Measurements from ENCODE around the gene HPS1.

The HPS1 gene

GRCh38 chr10:98446661-98447221 is at the start of gene HPS1:
Gene HPS1 (minus strand): TSS chr10:98446935. CDS start chr10:98443240, 3,695 bp downstream.
- in situ Hi-C loops (cut with HindIII; ENCODE audit: low sequenced_read_pairs) = no loop called here

DNA sequence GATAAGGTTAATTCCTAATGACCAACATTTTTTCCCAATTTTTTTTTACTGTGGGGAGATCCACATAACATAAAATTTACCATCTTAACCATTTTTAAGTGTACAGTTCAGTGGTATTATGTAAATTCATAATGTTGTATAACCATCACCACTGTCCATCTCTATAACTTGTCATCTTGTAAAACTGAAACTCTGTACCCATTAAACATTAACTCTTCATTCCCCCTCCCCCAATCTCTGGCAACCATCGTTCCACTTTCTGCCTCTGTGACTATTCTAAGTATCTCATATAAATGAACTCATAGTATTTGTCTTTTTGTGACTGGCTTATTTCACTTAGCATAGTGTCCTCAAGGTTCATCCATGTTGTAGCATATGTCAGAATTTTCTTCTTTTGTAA is 46.0 kb upstream of the HPS1 start:
- in situ Hi-C loops (cut with HindIII; ENCODE audit: low sequenced_read_pairs) = no loop called here

DNA sequence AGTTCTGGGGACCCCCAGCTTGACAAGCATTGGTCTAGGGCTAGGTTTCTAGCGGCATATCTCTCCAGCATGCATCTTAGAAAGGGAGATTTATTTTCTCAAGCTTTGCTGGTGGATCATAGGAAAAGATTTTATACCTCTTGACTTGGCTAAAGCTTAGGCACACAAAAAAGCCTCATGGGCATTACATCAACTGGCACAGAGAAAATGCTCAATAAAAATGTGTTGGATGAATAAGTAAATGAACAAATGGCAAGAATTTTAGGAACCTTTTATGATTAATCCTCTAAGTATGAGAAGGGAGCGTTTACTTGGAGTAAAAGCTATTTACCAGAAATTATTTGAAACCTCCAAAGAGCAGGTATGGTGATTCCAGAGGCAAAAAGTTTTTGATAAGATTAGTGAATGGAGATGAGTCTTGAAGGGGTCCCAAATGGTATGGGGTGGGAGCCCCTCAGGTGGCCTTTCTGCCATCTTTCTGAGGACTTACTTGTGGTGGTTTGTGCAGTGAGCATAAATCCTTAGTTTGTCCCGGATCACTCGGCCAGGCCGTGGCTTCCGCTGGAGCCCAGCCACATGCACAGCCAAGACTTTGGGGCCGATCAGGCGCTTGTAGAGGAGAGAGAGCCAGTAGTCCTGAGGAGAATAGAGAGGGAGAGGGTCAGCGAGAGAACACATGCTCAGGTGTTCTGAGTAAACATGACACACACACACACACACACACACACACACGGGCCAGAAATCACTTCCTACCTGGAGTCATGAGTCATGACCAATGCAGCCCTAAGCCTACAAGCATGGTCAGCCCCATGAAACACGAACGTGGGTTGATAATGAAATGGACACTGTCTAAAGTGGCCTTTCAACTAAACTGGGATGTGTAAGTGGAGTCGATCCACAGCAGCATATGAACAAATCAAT is 43.1 kb upstream of the HPS1 start:
- in situ Hi-C loops (cut with HindIII; ENCODE audit: low sequenced_read_pairs) = no loop called here

DNA sequence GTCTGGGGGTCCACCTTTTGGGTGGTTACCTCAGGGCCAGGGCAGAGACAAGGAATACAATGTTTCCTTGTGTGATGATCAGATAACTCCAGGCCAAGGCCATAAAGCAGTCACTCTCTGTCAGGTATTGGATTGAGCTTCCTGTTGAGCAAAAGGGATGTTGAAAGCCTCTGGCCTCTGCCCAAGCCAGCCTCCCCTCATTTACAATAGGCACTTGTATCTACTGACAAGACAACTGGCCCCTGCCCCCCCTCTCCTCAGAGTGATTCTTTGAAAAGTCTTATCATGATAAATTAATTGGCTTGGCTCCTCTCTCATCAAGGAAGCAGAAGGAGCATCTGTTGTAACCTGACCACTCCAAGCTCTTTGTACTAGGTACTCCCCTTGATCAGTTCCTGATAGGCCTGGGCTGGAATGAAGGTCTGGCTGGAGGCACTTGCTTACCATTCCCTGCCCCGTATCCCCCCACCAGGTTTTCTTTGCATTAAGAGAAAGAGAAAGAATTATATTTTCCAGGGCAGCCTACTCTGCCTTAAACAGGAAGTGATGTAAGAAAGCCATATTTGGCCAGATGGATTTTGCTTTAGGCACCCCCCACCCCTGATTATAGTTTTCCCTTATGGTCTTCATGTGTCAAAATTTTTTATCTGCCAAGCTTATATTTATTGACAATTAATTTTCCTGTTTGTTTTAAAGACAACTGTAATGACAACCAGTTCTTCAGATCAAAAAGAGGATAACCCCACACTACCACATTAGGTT is 42.1 kb upstream of the HPS1 start:
- in situ Hi-C loops (cut with HindIII; ENCODE audit: low sequenced_read_pairs) = no loop called here

DNA sequence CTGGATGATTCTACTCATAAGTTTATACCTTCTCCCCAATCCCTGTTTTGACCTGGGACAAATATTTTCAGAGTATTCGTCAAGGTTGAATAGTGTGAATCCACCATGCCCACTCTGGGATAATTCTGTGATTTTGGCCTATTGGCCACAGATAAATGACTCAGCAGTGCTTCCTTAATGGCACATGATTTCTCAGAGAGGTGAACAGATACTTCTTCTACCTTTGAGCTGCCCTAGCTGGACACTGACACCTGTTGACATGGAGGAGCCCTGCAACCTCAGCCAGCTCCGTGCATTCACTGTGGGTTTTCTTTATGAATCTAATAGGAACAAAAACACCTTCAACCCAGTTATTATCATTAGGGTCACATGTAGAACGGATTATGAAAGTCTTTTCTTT is 40.9 kb upstream of the HPS1 start:
- in situ Hi-C loops (cut with HindIII; ENCODE audit: low sequenced_read_pairs) = no loop called here

DNA sequence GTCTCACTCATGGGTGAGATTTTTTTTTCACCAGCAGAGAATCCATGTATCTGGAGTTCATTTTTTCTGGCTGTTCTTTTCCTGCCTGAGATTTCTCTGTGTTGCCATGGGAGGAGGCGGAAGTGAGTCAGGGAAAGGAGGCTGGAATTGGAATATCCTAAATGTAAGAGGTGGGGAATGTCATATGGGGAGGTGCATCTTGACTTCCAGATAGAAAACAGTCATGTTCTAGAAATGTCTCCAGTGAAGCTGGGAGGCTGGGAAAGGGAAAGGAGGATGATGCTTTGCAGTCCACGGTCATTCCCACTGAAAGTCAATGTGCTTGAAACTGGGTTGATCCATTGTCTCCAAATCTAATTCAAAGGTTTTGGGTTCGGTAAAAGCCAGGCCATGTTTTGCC is 39.7 kb upstream of the HPS1 start:
- in situ Hi-C loops (cut with HindIII; ENCODE audit: low sequenced_read_pairs) = no loop called here

DNA sequence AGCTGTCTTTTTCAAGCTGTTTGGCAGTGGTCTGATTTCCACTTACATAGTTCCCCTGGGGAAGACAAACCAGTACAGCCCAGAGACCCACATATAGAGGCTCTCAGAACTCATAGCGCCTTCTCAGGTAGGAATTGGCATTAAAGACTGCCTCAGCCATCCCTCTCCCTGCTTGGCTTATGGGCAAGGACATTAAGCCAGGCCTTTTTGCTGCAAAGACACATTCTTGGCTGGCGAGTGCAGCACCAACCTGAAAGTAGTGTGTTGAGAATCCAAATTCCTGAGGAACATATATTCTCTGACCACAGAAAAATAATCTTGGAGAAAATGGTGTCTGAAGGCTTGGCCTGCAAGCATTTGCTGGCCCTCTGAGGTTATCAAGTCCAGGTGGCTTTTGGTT is 39.2 kb upstream of the HPS1 start:
- in situ Hi-C loops (cut with HindIII; ENCODE audit: low sequenced_read_pairs) = no loop called here

DNA sequence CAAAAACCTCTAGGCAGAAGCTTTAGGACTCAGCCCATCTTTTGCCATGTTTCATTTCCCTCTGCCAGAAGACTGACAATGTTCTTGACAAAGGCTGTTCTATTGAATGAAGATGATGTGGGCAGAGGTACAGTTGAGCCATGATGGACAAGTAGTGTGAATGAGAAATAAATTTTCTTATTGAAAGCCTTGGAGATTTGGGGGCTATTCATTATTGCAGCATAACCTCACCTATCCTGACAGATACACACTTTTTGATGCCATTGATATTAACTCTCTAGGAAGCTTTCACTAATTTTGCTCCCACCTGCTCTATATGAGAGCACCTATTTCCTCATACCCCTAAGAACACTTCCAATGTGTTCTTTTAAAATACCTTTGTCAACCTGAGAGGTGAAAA is 36.9 kb upstream of the HPS1 start:
- in situ Hi-C loops (cut with HindIII; ENCODE audit: low sequenced_read_pairs) = no loop called here

DNA sequence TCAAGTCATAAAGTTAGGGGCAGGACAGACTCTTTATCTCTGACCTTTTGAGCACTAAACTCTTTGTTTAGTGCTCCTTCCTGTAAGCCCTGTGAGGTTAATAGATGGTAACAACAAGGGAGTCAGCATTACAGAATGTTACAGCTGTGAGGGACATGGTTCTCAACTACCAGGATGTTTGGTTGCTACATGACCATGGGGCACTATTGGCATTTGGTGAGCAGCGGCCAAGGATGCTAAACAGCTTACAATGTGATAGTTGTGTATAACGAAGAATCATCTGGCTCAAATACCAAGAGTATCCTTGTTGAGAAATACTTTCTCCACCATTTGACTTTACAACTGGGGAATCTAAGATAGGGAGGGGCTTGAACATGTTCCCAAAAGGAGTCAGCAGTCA is 35.4 kb upstream of the HPS1 start:
- in situ Hi-C loops (cut with HindIII; ENCODE audit: low sequenced_read_pairs) = no loop called here

DNA sequence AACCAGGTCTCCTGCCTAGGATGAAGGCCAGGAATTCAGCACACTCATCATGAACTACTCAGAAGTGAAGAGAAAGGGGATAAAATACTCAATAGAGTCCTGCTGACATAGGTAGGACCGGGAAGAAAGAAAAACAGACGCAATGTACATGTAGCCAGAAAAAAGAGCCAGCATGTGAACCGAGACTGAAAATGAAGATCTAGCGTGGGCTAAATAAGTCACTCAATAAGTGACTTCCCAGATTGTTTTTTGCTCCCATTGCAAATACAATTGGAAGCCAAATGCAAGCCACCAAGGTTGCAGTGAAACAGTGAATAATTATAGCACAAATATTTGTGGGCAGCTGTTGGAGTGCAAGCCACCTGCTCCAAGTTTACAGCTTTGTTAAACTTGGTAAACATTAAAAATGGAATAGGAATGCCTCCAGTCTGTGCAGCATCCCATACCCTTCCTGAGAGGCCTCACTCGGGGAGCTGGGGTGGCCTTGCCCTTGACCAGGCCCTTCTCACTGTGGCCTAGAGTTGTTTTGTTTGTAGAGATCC is 34.7 kb upstream of the HPS1 start:
- in situ Hi-C loops (cut with HindIII; ENCODE audit: low sequenced_read_pairs) = no loop called here

DNA sequence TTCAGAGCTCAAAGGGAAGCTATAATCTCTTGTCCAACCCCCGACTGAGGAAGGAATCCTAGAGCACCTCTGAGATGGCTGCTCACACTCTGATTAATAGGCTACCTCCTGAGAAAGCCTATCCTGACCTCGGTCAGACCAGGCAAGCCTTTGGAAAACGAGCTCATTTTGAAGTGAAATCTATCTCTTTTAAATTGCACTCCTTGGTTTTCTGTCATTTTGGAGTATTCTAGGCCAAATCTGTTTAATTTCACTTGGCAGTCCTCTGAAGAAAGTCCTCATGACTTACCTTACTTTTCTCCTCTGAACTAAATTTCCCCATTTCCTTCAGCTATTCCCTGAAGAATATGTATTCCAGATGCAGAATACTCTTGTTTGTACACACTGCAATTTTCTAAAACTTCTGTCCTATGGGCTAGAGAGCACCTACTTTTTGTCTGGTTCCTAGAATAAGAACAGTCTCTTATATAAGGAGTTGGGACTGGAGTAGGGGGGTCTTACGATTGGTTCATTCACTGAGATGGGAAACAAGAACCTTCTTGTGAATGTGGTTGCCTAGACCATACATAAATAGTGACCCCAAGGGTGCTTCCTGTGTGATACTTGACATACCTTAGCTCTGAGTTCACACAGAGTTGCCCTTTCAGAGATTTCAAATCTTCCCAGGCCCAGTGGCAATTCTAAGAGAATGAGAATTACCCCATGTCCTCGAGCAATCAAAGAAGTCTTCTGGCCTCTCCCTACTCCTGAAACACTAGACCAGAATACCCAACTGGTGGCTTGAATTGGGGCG is 31.9 kb upstream of the HPS1 start:
- in situ Hi-C loops (cut with HindIII; ENCODE audit: low sequenced_read_pairs) = no loop called here

- in situ Hi-C loops (cut with HindIII; ENCODE audit: low sequenced_read_pairs) = no loop called here
Measured at GRCh38 chr10:98477861-98478260, 31.1 kb upstream of the HPS1 start.

- in situ Hi-C loops (cut with HindIII; ENCODE audit: low sequenced_read_pairs) = loop anchor here (5.0 to 25.0 kb wide), 2 partner anchors 98 to 763 kb away; partner anchors contain the start of gene HPSE2
Measured at GRCh38 chr10:98474628-98475027, 27.9 kb upstream of the HPS1 start.

DNA sequence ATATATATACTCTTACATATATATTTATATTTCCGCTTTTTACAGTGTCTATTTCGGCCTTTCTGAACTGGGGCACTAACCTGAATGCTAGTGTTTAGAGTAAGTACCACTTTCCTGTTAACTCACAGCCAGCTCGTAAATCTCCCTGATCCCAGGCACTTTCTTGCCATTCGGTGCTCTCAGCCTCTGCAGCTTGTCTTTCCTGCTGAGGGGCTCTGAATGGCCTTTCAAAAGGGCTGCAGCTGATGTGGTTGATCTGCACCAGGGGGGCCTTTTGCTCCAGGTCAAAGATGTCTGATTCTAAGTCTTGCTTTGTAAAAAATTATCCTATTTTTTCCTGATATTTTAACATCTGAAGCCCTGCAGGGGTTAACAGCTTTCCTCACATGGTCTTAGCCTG is 25.5 kb upstream of the HPS1 start:
- in situ Hi-C loops (cut with HindIII; ENCODE audit: low sequenced_read_pairs) = loop anchor here (5.0 to 25.0 kb wide), 2 partner anchors 100 to 765 kb away; partner anchors contain the start of gene HPSE2

GRCh38 chr10:98470850-98471249 is 24.1 kb upstream of the HPS1 start:
- in situ Hi-C loops (cut with HindIII; ENCODE audit: low sequenced_read_pairs) = loop anchor here (5.0 to 25.0 kb wide), 2 partner anchors 101 to 766 kb away; partner anchors contain the start of gene HPSE2

- in situ Hi-C loops (cut with HindIII; ENCODE audit: low sequenced_read_pairs) = loop anchor here (25.0 kb wide), 1 partner anchor 768 kb away; the partner anchor contains the start of gene HPSE2
Measured at GRCh38 chr10:98469001-98469931, 22.5 kb upstream of the HPS1 start.

DNA sequence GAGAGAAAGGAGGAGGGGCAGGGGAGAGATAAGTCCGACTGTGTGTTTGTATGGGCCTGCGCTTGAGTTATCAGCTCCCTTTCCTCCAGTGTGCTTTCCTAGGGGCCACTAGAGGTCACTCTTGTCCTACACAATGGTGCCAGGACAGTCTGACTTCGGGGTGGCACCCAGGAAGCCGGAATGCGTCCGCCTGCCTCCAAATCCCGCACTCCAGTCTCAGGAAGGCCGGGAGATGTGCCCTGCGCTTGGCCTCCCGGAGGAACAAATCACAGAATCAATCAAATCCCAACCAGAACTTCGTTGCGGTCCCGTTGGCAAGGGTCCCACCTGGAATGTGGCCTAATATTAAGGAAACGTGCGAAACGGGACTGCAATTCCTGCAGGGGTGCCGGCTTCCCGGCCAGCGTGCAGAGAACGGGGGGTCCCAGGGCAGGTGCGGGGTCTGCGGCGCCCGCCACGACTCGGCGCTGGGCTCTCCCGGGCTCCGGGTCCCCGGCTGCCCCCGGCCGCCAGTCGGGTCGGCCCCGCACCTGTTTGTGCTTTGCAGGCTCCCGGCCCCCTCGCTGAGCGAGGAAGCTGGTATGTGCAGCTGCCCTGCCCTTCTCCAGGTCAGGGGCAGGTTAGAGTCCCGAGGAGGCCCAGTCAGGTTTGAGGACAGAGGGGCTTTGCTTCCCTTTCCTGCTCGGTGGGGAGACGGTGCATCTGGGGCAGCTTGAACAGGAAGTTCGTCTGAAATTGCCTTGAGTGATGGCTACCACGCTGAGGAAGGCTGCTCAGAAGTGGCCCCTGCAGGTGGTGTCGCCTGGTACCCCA is 21.0 kb upstream of the HPS1 start:
- in situ Hi-C loops (cut with HindIII; ENCODE audit: low sequenced_read_pairs) = loop anchor here (25.0 kb wide), 1 partner anchor 770 kb away; the partner anchor contains the start of gene HPSE2

GRCh38 chr10:98466861-98467505 is 20.2 kb upstream of the HPS1 start:
- in situ Hi-C loops (cut with HindIII; ENCODE audit: low sequenced_read_pairs) = loop anchor here (25.0 kb wide), 1 partner anchor 770 kb away; the partner anchor contains the start of gene HPSE2

All from endothelial cell of hepatic sinusoid (primary cell).